Measurements from ENCODE around the gene AMMECR1.

AMMECR1 gene

GRCh38 chrX:110287605-110288004, 30.3 kb downstream of the AMMECR1 start:
- DNase-seq = no peak
- no peak overlapping the region for H3K27ac ChIP-seq (ENCODE audit: low read length)
- no peaks in the 10 kb centered on the region for H3K9me3 ChIP-seq (replicated peaks; ENCODE audit: insufficient read depth, low read length)
- no peak overlapping the region for H3K9ac ChIP-seq (ENCODE audit: low read length)
- no peak overlapping the region for H3K4me2 ChIP-seq (ENCODE audit: low read depth, low read length)
- no peak overlapping the region for H2AFZ ChIP-seq (ENCODE audit: low read length)
- H3F3A ChIP-seq (ENCODE audit: insufficient read depth, low read length) = no peaks in the 10 kb centered on the region
- H3K36me3 ChIP-seq (replicated peaks; ENCODE audit: insufficient read depth, low read length) = no peaks in the 10 kb centered on the region
- H4K20me1 ChIP-seq (ENCODE audit: insufficient read depth, low read length) = no peaks in the 10 kb centered on the region
- no peaks in the 10 kb centered on the region for H3K9me2 ChIP-seq (replicated peaks; ENCODE audit: insufficient read depth, low read length)
- peaks cover 77% of the 10 kb centered on the region for H3K79me2 ChIP-seq (ENCODE audit: low read length)
- H3K4me3 ChIP-seq (ENCODE audit: low read length) = no peak overlapping the region
- H3K4me1 ChIP-seq (ENCODE audit: low read length) = no peaks in the 10 kb centered on the region
- TF ChIP-seq EZH2phosphoT487 (IDR thresholded peaks at IDR 0.05; ENCODE audit: low read length) (no peak), EZH2 (optimal IDR thresholded peaks at IDR 0.05; ENCODE audit: low read depth, low read length) (no peak), CTCF (IDR thresholded peaks at IDR 0.05; ENCODE audit: low read length) (no peak)
- no peaks in the 10 kb centered on the region for H3K27me3 ChIP-seq (replicated peaks; ENCODE audit: insufficient read depth, low read length)

GRCh38 chrX:110286106-110286505, 31.8 kb downstream of the AMMECR1 start:
- H2AFZ ChIP-seq (ENCODE audit: low read length) = no peak overlapping the region
- H3K27me3 ChIP-seq (replicated peaks; ENCODE audit: insufficient read depth, low read length) = no peaks in the 10 kb centered on the region
- H3K9me2 ChIP-seq (replicated peaks; ENCODE audit: insufficient read depth, low read length) = no peaks in the 10 kb centered on the region
- no peak overlapping the region for H3K27ac ChIP-seq (ENCODE audit: low read length)
- TF ChIP-seq CTCF (IDR thresholded peaks at IDR 0.05; ENCODE audit: low read length) (no peak), EZH2 (optimal IDR thresholded peaks at IDR 0.05; ENCODE audit: low read depth, low read length) (no peak), EZH2phosphoT487 (IDR thresholded peaks at IDR 0.05; ENCODE audit: low read length) (no peak)
- peaks cover 79% of the 10 kb centered on the region for H3K79me2 ChIP-seq (ENCODE audit: low read length)
- no peaks in the 10 kb centered on the region for H3K4me1 ChIP-seq (ENCODE audit: low read length)
- H3K4me2 ChIP-seq (ENCODE audit: low read depth, low read length) = no peak overlapping the region
- no peak overlapping the region for H3K9ac ChIP-seq (ENCODE audit: low read length)
- H3F3A ChIP-seq (ENCODE audit: insufficient read depth, low read length) = no peaks in the 10 kb centered on the region
- H3K9me3 ChIP-seq (replicated peaks; ENCODE audit: insufficient read depth, low read length) = no peaks in the 10 kb centered on the region
- H3K36me3 ChIP-seq (replicated peaks; ENCODE audit: insufficient read depth, low read length) = no peaks in the 10 kb centered on the region
- H3K4me3 ChIP-seq (ENCODE audit: low read length) = no peak overlapping the region
- DNase-seq = no peak
- H4K20me1 ChIP-seq (ENCODE audit: insufficient read depth, low read length) = no peaks in the 10 kb centered on the region

- Histone ChIP-seq H3K4me3 (ENCODE audit: low read length) (no peak overlapping the region), H3K9me3 (replicated peaks; ENCODE audit: insufficient read depth, low read length) (no peaks in the 10 kb centered on the region), H3K4me2 (ENCODE audit: low read depth, low read length) (no peak overlapping the region), H3K9me2 (replicated peaks; ENCODE audit: insufficient read depth, low read length) (no peaks in the 10 kb centered on the region), H3F3A (ENCODE audit: insufficient read depth, low read length) (peaks cover 5% of the 10 kb centered on the region), H3K27me3 (replicated peaks; ENCODE audit: insufficient read depth, low read length) (no peaks in the 10 kb centered on the region), H3K27ac (ENCODE audit: low read length) (no peak overlapping the region), H3K9ac (ENCODE audit: low read length) (no peak overlapping the region), H3K79me2 (ENCODE audit: low read length) (peaks cover 86% of the 10 kb centered on the region), H4K20me1 (ENCODE audit: insufficient read depth, low read length) (no peaks in the 10 kb centered on the region), H2AFZ (ENCODE audit: low read length) (no peak overlapping the region), H3K36me3 (replicated peaks; ENCODE audit: insufficient read depth, low read length) (no peaks in the 10 kb centered on the region), H3K4me1 (ENCODE audit: low read length) (peaks cover 10% of the 10 kb centered on the region)
- no peak for DNase-seq
- TF ChIP-seq EZH2phosphoT487 (IDR thresholded peaks at IDR 0.05; ENCODE audit: low read length) = no peak
- no peak for TF ChIP-seq CTCF (IDR thresholded peaks at IDR 0.05; ENCODE audit: low read length)
- no peak for TF ChIP-seq EZH2 (optimal IDR thresholded peaks at IDR 0.05; ENCODE audit: low read depth, low read length)
Observed at GRCh38 chrX:110284159-110284558, 33.7 kb downstream of the AMMECR1 start.

All from MM.1S (cell line).